Measurements from ENCODE around the gene DDX20.

Gene DDX20

DNA sequence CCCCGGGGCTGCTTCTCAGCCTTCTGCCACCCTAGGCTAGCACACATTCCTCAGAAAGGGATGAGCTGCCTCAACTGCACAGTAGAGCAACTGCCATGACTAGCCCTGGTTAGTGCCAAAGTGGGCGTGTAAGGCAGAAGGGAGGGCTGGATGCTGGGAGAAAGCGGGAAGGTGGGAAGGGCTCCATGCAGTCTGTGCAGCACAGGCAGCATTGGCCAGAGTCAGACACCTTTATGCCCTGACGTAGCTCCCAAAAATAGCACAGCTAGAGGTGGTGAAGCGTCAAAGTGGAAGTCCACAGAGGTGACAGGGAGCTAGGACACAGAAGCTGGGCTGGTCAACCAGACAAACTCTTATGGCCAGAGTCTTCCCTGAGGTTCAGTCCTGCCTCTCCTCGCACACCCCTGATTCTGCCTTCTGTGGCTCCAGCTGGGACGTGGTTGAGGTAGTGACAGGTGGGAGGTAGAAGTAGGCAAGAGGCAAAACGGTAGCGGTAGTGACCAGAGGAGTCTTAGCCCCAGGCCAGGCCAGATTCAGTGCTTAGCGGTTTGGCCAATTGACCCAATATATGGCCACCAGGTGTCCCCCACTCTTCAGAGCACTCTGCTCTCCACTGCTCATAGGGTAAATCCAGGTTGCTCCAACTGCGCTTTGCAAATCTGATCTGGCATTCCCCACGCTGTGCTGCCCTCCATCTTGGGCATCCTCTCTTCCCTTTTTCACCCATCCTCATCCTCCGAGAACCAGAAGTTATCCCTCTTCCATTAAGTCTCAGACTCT is 45.6 kb downstream of the DDX20 start:
- DNase-seq (ENCODE audit: low read depth): no peak
- TF ChIP-seq, protein P1, sequence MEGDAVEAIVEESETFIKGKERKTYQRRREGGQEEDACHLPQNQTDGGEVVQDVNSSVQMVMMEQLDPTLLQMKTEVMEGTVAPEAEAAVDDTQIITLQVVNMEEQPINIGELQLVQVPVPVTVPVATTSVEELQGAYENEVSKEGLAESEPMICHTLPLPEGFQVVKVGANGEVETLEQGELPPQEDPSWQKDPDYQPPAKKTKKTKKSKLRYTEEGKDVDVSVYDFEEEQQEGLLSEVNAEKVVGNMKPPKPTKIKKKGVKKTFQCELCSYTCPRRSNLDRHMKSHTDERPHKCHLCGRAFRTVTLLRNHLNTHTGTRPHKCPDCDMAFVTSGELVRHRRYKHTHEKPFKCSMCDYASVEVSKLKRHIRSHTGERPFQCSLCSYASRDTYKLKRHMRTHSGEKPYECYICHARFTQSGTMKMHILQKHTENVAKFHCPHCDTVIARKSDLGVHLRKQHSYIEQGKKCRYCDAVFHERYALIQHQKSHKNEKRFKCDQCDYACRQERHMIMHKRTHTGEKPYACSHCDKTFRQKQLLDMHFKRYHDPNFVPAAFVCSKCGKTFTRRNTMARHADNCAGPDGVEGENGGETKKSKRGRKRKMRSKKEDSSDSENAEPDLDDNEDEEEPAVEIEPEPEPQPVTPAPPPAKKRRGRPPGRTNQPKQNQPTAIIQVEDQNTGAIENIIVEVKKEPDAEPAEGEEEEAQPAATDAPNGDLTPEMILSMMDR (conservative IDR thresholded peaks at IDR 0.05; ENCODE audit: low read depth, low read length): peak; percentile 9
- H3K4me3 ChIP-seq (ENCODE audit: low read length): no peak overlapping the region

DNA sequence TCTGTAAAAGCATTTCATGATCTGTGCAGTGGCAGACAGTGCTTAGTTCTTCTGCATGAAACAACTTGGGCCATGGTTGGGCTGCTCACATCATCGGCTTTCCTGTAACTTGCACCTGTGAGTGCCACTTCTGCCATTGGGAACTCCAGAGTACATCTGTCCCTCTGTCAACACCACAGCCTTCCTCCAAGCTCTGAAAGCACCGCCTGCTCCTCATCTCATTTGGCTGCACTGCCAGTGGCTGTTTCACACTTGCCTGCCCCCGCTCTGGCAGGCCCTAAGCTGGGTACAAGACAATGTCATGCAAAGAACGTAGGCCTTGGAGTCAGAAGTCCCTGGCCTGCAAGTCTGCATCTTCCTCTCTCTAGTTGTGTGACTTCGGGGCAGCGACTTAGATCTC is 46.4 kb downstream of the DDX20 start:
- no peak for DNase-seq (ENCODE audit: low read depth)
- TF ChIP-seq, protein P1 (conservative IDR thresholded peaks at IDR 0.05; ENCODE audit: low read depth, low read length): no peak
- H3K4me3 ChIP-seq (ENCODE audit: low read length): no peak overlapping the region

DNA sequence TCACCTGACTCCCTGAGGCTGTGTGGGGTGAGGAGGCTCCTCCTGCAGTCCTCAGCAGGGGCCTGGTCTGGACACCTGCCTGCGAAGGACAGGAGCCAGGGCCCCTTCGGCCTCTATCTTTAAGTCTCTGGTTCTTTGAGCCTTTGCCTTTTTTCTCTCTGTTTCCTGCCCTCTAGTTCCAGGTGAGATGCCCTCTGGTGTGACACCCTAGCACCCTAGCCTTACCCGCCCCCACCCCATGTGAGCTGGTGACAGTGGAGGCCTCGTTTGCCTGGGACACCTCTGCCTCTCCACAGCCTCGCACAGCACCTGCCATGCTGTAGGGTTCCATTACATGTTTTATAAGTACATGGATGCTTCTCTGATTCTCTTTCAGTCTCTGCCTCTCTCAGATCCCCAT is 47.3 kb downstream of the DDX20 start:
- DNase-seq (ENCODE audit: low read depth): no peak
- TF ChIP-seq, protein P1 (conservative IDR thresholded peaks at IDR 0.05; ENCODE audit: low read depth, low read length): no peak
- no peak overlapping the region for H3K4me3 ChIP-seq (ENCODE audit: low read length)

DNA sequence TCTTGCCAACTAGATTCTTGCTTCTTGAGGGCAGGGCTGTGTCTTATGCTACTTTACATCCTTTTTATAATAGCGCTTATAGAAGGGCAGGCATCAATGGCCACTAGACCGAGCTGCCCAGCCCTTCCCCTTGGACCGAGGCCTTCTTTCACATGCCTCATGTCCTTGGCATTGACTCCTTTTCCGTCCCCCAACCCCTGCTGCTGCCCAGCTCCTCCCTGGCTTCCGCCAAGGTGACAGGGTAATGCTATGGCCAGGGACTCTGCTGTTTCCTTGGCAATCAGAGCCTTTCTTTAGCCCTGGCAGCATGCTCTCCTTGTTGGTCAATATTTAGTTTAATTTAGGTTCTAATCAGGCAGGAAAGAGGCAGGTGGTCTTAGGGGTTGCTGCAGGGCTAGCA is 48.2 kb downstream of the DDX20 start:
- no peak for DNase-seq (ENCODE audit: low read depth)
- H3K4me3 ChIP-seq (ENCODE audit: low read length): no peak overlapping the region
- TF ChIP-seq, protein P1 (conservative IDR thresholded peaks at IDR 0.05; ENCODE audit: low read depth, low read length): no peak

DNA sequence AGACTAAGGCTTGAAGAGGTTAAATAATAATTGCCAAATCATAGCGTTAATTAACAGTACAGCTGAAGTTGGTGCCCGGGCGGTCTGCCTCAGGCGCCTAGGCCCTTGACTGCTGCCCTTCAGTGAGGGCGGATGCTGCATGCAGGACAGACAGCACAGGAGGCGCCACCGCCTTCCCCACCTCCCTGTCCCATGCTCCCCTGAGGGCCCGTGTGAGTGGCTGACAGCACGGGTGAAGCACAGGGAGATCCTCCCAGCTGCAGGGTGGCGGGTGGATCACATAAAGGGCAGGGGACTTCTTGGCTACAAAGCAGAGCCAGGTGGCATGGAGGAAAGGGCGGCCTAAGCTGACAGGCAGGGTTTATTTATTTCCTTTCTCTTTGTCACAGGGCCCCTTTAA is 49.1 kb downstream of the DDX20 start:
- no peak for DNase-seq (ENCODE audit: low read depth)
- TF ChIP-seq, protein P1 (conservative IDR thresholded peaks at IDR 0.05; ENCODE audit: low read depth, low read length): no peak
- no peak overlapping the region for H3K4me3 ChIP-seq (ENCODE audit: low read length)

DNA sequence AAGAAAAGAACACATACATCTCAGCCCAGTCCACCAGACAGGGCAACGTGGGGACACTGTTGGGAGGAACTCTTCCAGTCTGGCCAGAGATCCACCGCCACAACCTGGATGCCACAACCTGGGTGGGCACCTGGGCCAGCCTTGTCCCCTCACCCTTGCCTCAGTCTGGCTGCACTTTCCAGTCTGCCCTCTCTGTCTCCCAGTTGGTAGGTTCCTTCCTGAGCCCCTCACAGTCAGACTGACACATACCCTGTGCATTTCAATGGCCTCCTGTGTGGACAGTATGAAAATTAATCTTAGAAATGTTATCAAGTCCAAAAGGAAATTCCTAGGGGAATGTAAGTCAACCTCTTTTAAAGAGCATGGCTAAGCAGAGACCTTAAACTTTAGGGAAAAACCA is 49.5 kb downstream of the DDX20 start:
- TF ChIP-seq, protein P1 (conservative IDR thresholded peaks at IDR 0.05; ENCODE audit: low read depth, low read length): no peak
- no peak for DNase-seq (ENCODE audit: low read depth)
- no peak overlapping the region for H3K4me3 ChIP-seq (ENCODE audit: low read length)

DNA sequence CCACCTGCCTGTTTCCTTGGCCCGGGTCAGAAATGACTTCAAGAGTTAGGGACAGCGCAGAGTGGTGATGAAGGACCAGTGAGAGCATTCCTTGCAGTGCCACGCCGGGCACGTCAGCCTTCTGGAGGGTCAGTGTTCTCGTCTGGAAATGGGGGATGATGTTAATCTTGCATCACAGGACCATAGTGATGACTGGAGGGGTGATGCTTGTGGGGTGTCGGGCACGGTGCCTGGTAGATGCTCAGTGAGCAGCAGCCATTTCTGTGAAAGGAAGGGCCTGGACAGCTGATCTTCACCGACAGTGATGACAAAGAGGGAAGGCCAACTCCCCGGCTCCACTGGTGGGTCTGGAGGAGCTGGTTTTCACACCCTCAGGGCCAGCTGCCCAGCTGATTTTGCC is 56.2 kb downstream of the DDX20 start:
- H3K4me3 ChIP-seq (ENCODE audit: low read length): no peak overlapping the region
- DNase-seq (ENCODE audit: low read depth): no peak
- TF ChIP-seq, protein P1 (conservative IDR thresholded peaks at IDR 0.05; ENCODE audit: low read depth, low read length): no peak

All from retinal pigment epithelial cell (primary cell).